ENCODE results near the gene ZNF747.
"Not testable (repeated sequence)": the region's sequence is repeated elsewhere in the genome, so short reads cannot be mapped to it uniquely, and the experiment has no call there.

ZNF747 gene

DNA sequence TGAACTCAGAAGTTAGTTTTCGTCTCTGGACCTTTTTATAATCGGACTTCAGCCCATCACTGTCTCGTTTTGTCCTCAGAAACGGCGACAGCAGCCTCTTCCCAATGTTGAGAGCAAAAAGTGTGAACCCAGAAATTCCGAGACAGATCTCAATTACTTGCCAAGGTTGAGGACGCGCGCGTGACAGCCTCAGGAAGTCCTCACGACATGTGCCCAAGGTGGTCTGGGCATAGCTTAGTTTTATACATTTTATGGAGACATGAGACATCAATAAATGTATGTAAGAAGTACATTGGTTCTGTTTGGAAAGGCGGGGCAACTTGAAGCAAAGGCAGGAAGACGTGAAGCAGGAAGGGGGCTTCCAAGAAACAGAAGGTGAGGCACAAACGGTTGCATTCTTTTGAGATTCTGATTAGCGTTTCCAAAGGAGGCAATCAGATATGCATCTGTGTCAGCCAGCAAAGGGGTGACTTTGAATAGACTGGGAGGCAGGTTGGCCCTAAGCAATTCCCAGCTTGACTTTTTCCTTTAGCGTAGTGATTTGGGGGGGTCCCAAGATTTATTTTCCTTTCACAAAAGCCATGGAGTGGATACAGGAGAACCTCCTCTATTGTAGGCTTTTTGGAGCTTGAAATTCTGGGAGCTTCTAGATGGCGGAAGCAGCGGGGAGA is 583 bp upstream of the ZNF747 start:
- in situ Hi-C loops (cut with MboI; ENCODE audit: low sequenced_read_pairs), result no loop called here

DNA sequence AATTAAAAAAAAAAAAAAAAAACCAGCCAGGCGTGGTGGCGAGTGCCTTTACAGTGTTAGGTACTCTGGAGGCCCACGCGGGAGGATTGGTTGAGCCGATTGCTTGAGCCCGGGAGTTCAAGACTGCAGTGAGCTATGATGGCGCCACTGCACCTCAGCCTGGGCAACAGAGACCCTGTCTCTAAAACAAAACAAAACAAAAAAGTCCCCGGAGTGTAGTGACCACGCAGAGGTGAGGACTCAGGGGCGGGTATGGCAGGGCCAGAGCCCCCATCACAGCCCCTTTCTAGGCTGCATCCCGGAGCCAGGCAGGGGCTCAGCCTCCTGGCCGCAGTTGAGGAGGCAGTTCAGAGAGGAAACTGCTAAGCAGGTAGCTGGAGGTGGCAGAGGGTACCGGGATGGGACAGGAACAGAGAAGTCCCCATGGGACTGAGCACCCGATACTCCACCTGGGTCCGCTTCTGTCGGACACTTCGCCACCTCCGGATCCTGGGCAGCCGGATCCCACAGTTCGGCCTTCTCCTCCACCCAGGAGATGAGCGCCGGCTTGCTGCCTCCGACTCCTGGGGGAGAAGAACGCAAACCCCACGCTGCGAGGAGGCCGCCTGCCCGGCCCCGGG is 800 bp downstream of the ZNF747 start:
- in situ Hi-C loops (cut with MboI; ENCODE audit: low sequenced_read_pairs), result no loop called here

DNA sequence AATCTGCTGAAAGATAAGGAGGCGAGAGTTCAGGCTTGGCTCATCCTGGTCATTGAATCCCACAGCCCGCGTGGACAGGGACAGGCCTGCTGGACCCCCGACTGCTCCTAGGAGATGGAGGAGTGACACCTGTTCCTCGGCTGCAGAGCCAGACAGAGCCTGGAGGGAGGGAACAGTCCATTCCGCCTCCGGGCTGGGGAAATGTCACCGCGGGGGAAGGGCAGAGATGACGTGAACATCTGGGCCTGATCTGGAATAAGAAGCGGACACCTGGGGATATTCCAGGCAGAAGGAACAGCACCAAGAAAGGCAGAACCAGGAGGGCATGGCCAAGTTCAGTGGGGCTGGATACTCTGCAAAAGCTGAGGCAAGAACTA is 1.5 kb downstream of the ZNF747 start:
- in situ Hi-C loops (cut with MboI; ENCODE audit: low sequenced_read_pairs), result no loop called here

DNA sequence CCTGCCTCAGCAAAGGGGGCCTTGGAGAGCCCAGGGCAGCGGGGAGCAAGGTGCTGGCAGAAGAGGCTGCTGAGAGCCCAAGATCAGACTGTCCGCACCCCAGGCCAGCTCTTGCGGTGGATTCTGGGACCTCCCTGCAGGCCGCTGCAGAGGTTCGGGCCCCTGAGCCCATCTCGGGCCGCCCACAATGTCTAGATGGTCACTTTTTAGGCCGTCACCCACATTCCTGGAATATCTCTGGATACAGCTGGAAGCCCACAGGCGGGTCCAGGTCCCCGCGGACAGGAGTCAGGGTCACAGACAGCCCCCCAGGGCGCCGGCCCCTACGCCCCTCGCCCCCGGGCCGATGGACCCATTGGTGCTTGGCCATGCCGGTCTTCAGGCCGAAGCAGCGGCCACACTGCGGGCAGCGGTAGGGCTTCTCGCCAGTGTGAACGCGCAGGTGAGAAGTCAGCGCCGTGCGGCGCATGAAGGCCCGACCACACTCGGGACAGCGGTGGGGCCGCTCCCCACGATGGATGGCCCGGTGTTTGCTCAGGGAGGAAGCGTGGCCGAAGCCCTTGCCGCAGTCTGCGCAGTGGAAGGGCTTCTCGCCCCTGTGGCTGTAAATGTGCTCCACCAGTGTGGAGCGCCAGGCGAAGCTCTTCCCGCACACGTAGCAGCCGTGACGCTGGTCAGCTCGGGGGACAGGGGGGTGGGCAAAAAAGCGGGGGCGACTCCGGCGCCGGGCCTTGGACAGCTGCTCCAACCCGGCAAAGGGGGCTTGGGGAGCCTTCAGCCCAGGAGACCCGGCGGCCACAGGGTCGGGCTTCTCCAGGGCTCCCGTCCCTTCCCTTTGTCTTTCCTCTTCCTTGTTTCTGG is 2.1 kb downstream of the ZNF747 start:
- in situ Hi-C loops (cut with MboI; ENCODE audit: low sequenced_read_pairs), result no loop called here

DNA sequence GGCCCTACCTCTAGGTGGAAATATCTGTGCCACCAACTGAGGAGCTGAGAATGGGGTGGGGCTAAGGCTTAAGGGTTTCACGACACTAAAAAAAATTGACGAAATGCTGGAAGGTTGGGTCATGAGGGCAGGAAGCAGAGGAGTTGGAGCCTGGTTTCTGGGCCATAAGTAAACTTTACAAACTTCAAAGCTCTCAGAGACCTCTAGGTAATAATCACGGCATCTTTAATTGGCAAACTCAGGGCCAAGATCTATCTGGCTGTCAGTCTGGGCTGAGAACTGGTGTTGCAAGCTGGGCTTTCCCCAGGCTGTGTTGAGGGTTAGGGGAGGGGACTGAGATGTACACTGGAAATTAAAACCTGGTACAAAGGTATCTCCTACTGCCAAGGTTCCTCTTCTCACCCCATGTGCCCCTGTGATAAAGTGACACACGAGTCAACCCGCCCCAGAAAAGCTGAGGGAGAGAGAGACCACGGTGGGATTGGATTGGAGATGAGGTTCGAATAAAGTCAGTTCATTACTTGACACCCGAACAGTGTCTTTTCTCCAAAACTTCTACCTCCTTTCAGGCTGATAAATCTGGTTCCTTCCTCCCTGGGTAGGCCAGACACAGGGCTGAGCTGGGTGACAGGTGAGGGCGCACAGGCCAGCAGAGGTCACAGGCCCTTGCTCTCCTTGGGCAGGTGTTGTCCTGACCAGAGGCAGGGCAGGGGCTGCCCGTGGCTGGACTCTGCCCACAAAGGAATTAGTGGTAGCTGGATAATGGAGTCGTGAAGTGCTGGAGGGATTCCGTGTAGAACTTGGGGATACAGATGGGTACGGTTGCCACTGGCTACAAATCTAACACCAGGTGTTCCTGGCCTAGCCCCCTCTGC is 4.3 kb downstream of the ZNF747 start:
- in situ Hi-C loops (cut with MboI; ENCODE audit: low sequenced_read_pairs), result no loop called here

DNA sequence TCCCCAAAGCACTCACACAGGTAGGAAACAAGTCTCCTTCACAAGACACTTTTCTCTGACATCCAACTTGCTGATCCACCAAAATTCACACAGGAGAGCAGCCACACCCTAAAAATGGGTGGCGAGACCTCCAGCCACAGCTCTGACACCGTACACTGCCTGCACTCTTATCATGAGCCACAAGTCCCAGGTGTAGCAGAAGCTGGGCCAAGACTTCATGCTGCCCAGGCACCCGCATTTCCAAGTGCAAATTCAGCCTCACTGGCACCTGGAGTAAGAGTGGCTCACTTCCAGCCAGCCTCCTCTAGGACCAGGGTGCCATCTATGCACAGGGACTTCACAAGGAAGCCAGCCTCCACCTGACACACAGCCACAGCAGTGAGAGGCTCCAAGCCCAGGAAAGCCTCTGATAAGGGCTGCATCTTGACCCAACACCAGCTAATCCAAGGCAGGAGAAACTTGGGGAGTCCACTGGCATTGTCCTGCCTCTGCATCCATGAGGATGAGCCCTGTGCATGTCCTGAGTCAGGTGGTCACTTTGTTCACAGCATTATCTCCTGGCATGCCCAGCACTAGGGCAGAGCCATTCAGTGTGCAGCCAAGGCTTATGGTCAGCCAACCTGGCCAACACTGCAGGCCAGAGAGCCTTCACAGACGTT is 5.7 kb downstream of the ZNF747 start:
- in situ Hi-C loops (cut with MboI; ENCODE audit: low sequenced_read_pairs), result no loop called here

DNA sequence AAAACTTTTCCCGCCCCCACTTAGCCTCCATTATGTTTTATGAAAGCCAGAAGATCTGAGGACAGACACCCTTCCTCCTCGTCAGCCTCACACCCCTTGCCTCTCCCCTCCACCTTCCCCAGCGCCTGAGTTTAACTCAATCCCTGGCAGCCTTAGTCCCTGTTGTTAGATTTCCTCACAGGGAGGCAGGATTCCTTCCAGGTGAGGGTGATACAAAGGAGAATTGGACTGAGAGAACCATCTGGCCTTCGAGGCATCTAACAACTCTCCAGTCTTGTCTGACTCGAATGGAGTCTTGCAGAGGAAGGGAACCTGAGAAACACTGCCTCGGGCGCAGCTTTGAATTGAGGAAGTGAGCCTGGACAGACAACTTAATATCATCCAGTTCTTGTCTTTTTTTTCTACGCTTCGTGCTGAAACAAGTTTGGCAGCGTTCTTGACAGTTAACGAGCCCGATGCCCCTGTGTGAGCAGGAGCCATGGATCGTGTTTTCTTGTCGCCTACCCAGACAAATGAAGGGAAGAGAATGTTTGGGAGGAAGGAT is 7.0 kb downstream of the ZNF747 start:
- in situ Hi-C loops (cut with MboI; ENCODE audit: low sequenced_read_pairs), result no loop called here

DNA sequence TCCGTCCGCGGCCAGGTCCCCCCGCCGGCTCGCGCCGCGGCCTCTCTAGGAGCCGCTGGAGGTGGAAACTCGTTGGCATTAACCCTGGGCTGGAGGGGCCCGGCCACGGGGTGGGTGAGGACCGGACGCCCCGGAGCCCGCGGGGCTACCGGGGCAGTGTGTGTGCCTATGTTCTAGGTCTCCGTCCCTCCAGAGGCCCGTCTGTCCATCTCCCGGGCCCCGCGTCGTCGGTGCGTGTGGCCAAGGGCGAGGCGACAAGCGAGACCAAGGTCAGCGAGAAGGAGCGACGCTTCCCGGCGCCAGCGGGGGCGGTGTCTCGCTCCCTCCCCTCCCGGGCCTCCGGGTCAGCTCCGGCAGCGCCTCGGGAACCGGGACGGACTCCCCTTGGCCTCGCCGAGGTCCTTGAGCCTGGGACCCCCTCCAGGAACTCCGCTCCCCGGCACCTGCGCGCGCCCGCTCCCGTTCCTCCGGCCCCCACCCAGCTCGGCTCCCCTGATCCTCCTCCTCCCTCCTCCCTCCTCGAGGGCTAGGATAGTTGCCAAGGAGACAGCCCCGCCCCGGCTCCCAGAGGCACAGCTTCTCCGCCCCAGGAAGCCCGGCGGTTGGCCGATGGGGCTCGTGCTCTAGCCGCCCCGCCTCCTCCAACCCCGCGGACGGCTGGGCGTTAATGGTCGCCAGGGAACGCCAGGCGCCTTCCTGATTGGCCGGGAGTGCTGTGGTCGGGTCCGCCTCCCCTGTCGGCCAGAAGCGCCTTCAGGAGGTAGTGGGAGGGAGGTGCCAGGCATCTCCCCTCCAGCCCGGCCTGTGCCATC is 7.6 kb downstream of the ZNF747 start:
- in situ Hi-C loops (cut with MboI; ENCODE audit: low sequenced_read_pairs), result no loop called here

DNA sequence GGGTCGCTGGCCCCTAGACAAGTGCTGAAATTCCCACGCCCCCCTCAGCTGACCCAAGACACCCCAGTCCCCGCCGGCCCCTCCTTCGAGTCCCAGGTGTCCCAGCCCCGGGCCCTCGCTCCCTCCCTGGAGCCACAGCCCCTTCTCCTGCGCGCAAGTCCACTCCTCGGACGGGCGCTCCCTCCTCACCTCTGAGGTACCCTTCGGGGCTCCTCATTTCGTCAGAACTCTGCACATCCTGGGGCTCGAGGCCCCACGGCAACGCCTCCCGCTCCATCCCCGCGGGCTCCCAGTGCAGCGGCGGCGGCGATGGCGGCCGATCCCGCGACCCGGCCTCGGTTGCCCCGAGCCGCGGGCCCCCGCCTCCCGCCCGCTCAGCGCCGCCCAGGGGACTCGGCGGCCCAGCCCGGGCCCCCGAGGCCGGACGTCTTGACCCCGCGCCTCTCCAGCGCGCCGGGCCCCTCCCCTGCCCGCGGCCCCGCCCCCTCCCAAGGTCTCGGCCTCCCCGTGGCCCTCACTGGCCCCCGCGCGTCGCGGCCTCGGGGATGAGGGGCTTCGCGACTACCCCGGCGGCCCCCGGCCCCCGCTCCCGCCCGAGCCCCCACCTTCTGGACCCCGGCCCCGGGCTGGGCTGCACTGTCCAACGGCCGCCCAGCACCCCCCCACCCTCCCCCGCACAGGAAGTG is 8.4 kb downstream of the ZNF747 start, which contains the start of gene ZNF768:
ZNF768 (minus strand) TSS at position 430 of the 686 bp plus-strand sequence; CDS start at position 277, 153 bp downstream.
- in situ Hi-C loops (cut with MboI; ENCODE audit: low sequenced_read_pairs), result no loop called here

DNA sequence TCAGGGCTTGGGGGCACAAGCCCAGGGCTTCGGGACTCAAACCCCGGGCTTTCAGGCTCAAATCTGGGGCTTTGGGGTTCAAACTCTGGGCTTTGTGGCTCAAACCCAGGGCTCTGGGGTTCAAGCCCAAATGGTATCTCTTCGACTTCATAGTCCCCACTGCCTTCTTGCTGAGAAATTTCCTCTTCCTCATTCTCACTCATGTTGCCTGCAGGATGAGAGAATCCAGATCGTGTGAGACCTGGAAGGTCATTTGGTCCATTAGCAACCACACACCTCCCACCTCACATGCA is 8.9 kb downstream of the ZNF747 start:
- in situ Hi-C loops (cut with MboI; ENCODE audit: low sequenced_read_pairs), result no loop called here

DNA sequence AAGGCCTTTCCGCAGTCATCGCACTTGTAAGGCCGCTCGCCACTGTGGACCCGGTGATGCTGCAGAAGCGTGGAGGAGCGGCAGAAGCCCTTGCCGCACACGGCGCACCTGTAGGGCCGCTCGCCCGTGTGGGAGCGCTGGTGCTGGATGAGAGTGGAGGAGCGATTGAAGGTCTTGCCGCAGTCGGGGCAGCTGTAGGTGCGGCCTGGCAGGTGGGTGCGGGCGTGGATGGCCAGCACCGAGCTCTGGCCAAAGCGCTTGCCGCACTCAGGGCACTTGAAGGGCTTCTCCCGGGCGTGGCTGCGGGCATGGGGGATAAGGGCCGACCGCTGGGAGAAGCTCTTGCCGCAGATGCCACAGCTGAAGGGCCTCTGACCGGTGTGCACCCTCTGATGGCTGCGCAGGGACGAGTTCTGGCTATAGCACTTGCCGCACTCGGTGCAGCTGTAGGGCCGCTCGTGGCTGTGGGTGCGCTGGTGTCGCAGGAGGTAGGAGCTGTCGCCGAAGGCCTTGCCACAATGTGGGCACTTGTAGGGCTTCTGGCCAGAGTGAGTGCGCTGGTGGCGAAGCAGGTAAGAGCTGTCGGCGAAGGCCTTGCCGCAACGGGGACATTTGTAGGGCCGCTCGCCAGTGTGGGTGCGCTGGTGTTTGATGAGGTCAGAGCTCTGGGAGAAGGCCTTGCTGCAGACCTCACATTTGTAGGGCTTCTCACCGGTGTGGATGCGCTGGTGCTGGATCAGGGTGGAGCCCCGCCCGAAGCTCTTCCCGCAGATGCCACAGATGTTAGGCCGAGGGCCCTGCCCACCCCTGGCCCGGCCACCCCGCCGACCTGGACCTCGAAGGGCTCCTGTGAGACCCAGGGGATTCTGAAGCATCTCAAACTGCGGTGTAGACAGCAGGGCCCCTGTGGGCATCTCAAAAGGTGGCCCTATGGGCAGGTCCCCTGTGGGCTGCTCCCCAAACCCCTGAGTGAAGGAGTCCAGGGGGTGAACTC is 9.8 kb downstream of the ZNF747 start:
- in situ Hi-C loops (cut with MboI; ENCODE audit: low sequenced_read_pairs), result no loop called here

DNA sequence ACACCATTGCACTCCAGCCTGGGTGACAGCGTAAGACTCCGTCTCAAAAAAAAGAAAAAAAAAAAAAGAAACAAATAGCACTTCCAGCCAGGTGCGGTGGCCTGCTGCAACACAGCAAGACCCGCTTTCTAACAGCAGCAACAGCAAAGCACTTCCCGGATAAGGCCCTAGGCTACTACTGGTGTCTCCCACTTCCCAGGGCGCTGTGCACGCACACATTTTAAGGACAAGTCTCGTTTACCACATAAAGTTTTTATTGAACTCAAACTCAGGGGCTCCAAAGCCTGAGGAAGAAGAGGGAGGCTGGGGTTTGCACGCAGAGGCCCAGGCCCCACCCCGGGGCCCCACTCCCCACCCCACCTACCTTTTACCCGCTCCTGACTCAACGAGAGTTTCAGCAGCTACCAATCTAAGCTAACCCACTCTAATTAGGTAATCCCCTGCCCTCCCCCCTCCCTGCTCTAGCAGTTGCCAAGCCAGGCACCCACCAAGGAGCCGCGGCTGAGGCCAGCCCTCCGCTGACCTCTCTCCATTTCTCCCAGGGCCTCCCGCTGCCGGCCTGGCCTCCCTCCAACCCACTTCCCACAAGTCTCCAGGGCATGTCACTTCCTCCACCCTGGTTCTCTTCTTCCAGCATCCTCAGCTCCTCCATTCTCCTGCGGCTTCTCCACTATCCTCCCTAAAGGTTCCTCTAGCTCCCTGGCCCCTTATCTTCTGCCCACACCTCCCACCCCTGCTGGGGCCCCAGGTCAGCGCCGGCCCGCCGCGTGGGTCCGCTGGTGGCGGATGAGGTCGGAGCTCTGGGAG is 10.7 kb downstream of the ZNF747 start:
- in situ Hi-C loops (cut with MboI; ENCODE audit: low sequenced_read_pairs), result no loop called here

DNA sequence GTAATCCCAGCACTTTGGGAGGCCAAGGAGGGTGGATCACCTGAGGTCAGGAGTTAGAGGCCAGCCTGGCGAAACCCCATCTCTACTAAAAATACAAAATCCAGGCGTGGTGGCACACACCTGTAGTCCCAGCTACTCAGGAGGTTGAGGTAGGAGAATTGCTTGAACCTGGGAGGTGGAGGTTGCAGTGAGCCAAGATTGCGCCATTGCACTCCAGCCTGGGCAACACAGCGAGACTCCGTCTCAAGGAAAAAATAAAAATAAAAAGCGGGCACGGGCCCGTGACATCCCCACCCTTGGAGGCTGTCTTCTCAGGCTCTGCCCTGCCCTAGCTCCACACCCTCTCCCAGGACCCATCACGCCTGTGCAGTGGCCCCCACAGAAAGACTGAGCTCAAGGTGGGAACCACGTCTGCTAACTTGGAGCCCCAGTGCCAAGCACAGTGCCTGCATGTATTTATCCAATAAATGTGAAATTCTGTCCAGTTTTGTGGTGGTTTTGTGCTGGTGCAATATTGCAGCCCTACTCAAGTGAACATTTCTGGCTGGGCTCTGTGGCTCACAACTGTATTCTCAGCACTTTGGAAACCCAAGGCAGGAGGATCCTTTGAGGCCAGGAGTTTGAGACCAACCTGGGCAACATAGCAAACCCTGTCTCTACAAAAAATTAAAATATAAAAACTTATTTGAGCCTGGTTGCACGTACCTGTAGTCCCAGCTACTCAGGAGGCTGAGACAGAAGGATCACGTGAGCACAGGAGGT is 11.8 kb downstream of the ZNF747 start:
- in situ Hi-C loops (cut with MboI; ENCODE audit: low sequenced_read_pairs), result not testable (repeated sequence)

DNA sequence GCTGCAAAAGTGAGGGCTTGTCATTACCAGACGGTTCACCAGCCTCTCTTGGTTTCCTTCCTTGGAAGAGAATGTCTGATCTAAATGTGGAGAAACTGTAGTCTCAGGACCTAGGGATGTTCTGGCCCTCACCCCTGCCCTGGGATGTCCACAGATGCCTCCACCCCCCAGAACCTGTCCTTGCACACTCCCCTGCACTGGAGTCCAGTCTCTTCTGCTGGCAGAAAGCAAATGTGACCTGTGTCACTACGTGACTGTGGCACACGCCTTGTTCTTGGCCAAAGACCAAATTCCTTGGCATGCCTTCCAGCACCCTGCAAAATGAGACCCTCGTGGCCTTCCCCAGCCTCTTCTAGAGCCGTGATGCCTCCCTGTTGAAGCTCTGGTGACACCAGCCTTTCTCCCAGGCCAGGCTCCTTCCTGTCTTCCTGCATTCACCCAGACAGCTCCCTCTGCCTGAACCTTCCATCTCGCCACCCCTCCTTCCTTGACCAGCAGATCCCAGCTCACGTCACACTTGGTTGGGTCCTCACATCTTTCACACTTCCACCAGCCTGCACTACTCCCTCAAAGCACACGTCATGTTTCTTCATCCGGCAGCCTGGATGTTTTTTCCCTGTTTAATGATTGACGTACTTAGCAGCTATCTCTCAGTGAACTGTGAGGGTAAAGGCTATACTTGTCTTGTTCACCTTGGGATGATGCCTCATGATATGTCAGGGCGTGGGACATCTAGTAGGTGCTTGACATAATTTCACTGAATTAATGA is 12.6 kb downstream of the ZNF747 start:
- in situ Hi-C loops (cut with MboI; ENCODE audit: low sequenced_read_pairs), result no loop called here

DNA sequence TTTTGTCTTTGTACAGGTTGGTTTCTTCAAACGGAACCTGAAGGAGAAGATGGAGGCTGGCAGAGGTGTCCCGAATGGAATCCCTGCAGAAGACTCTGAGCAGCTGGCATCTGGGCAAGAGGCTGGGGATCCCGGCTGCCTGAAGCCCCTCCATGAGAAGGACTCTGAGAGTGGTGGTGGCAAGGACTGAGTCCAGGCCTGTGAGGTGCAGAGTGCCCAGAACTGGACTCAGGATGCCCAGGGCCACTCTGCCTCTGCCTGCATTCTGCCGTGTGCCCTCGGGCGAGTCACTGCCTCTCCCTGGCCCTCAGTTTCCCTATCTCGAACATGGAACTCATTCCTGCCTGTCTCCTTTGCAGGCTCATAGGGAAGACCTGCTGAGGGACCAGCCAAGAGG is 13.2 kb downstream of the ZNF747 start:
- in situ Hi-C loops (cut with MboI; ENCODE audit: low sequenced_read_pairs), result no loop called here

Data from HL-60/S4 treated with retinoic acid at 250 ng/mL for 4 days and 3 days (cell line).